Measurements from ENCODE around the gene PIK3C2G. TPM values are rescaled to one million over a fixed set of nuclear protein-coding genes. Genes with fewer than 3 reads are reported as not detected.

PIK3C2G gene
- total and polyA plus RNA-seq, 2 donors from 2014 or later, result 4.4 to 5.8 TPM

DNA sequence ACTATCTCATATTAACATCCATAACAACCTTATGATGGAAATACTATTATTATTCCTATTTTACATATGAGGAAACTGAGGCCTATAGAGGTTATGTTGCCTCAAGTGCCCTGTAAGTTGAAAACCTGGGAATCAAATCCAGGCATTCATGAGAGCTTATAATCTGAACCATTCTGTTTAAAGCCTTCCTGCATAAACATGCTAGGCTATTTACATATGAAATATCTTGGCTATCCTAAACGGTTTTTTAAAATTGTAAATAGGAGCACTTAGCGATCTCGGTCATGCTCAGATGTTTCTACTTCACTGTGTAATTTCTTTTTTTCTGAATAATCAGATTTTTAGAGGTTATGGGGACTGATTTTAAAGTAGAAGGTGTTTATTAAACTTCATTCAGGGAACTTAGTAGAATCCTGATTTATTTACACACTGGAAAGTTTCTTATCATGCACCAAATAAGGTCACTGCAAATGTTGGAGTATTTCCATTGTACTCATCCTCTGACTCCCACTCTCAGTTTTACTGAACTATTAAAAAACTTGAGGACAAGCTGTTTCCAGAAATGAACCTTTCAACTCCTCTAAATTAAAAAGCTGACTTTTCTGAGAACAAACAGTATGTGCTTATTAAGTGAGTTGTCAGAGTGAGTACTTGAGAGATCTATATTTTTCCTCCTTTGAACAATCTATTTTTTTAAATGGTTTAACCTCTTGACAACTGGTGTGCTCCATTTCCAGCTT lies 141.7 kb downstream of the PIK3C2G start:
- Histone ChIP-seq H3K36me3 (ENCODE audit: control insufficient read depth in 2 of 3, insufficient read depth in 3 of 3, low read length in 3 of 3) (no peaks in the 10 kb centered on the region), H3K27ac (ENCODE audit: low read depth in 2 of 2, low read length in 2 of 2) (no peak overlapping the region), H3K4me1 (ENCODE audit: control insufficient read depth in 2 of 3, insufficient read depth in 2 of 3, low read depth in 1 of 3, low read length in 3 of 3) (no peaks in the 10 kb centered on the region), H3K9me3 (ENCODE audit: control insufficient read depth in 2 of 3, insufficient read depth in 1 of 3, low read length in 3 of 3) (no peaks in the 10 kb centered on the region), H3K9ac (ENCODE audit: low read length in 3 of 3) (no peak overlapping the region), H3K27me3 (ENCODE audit: control insufficient read depth, insufficient read depth, low read length) (no peaks in the 10 kb centered on the region), H3K4me3 (ENCODE audit: low read length in 3 of 3) (no peak overlapping the region)
- DNase-seq (peak in 1 of 5 donors; percentile 27), FAIRE-seq (no peak)
- intact Hi-C loops (cut with DNase I), result no loop called here
- TF ChIP-seq, protein P1, sequence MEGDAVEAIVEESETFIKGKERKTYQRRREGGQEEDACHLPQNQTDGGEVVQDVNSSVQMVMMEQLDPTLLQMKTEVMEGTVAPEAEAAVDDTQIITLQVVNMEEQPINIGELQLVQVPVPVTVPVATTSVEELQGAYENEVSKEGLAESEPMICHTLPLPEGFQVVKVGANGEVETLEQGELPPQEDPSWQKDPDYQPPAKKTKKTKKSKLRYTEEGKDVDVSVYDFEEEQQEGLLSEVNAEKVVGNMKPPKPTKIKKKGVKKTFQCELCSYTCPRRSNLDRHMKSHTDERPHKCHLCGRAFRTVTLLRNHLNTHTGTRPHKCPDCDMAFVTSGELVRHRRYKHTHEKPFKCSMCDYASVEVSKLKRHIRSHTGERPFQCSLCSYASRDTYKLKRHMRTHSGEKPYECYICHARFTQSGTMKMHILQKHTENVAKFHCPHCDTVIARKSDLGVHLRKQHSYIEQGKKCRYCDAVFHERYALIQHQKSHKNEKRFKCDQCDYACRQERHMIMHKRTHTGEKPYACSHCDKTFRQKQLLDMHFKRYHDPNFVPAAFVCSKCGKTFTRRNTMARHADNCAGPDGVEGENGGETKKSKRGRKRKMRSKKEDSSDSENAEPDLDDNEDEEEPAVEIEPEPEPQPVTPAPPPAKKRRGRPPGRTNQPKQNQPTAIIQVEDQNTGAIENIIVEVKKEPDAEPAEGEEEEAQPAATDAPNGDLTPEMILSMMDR (IDR thresholded peaks at IDR 0.05; ENCODE audit: borderline replicate concordance, extremely low read depth, insufficient read depth), result no peak

DNA sequence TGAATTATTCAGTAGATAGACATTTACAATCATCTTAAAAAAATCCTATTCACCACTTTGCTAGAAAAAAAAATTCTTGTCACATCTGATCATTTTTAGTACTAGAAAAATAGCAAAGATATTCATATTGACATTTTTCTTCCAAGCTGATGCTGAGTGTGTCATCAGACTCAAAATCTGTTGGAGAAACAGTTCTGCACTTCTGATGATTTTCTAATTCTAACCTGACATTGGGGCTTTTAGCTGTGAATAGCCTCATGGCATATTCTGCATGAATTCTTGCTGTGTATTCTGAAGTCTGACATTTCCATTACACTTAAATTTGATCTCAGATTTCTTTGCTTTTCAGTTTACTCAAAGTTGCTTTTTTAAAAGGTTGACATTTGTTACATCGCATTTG lies 150.1 kb downstream of the PIK3C2G start:
- TF ChIP-seq, protein P1 (IDR thresholded peaks at IDR 0.05; ENCODE audit: borderline replicate concordance, extremely low read depth, insufficient read depth), result no peak
- Histone ChIP-seq H3K9me3 (ENCODE audit: control insufficient read depth in 2 of 3, insufficient read depth in 1 of 3, low read length in 3 of 3) (no peaks in the 10 kb centered on the region), H3K9ac (ENCODE audit: low read length in 3 of 3) (no peak overlapping the region), H3K27ac (ENCODE audit: low read depth in 2 of 2, low read length in 2 of 2) (no peak overlapping the region), H3K27me3 (ENCODE audit: control insufficient read depth, insufficient read depth, low read length) (no peaks in the 10 kb centered on the region), H3K4me3 (ENCODE audit: low read length in 3 of 3) (no peak overlapping the region), H3K36me3 (ENCODE audit: control insufficient read depth in 2 of 3, insufficient read depth in 3 of 3, low read length in 3 of 3) (no peaks in the 10 kb centered on the region), H3K4me1 (ENCODE audit: control insufficient read depth in 2 of 3, insufficient read depth in 2 of 3, low read depth in 1 of 3, low read length in 3 of 3) (no peaks in the 10 kb centered on the region)
- FAIRE-seq, result no peak
- no peak for DNase-seq
- intact Hi-C loops (cut with DNase I), result no loop called here

DNA sequence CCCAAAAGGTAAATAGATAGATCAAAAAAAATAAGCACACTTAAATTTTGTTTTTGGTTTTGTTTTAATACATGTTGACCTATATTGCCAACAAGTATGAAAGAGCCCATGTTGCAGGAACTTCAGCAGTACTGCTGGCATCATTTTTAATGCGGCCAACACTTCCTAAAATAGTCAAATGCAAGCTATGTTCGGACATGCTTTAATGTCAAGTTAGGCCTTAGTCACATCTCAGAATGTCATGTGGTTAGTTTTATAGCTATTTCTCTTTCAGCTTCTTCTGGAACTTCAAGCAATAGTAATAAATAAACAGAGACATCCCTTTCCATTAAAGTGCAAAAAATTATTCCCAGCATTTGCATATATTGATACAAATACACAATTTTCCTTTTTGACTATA lies 153.4 kb downstream of the PIK3C2G start:
- TF ChIP-seq, protein P1 (IDR thresholded peaks at IDR 0.05; ENCODE audit: borderline replicate concordance, extremely low read depth, insufficient read depth), result no peak
- no peak overlapping the region for H3K9ac ChIP-seq (ENCODE audit: low read length in 3 of 3)
- H3K4me1 ChIP-seq (ENCODE audit: control insufficient read depth in 2 of 3, insufficient read depth in 2 of 3, low read depth in 1 of 3, low read length in 3 of 3), result no peaks in the 10 kb centered on the region
- no peak overlapping the region for H3K27ac ChIP-seq (ENCODE audit: low read depth in 2 of 2, low read length in 2 of 2)
- FAIRE-seq (no peak), DNase-seq (no peak)
- H3K9me3 ChIP-seq (ENCODE audit: control insufficient read depth in 2 of 3, insufficient read depth in 1 of 3, low read length in 3 of 3), result no peaks in the 10 kb centered on the region
- H3K4me3 ChIP-seq (ENCODE audit: low read length in 3 of 3), result no peak overlapping the region
- intact Hi-C loops (cut with DNase I), result no loop called here
- no peaks in the 10 kb centered on the region for H3K36me3 ChIP-seq (ENCODE audit: control insufficient read depth in 2 of 3, insufficient read depth in 3 of 3, low read length in 3 of 3)
- no peaks in the 10 kb centered on the region for H3K27me3 ChIP-seq (ENCODE audit: control insufficient read depth, insufficient read depth, low read length)

Measured in kidney (tissue), 14 donors.